Stimulated activated naive CD4-positive, alpha-beta T cell (primary cell): Measurements from ENCODE around the gene CUL5.
"Not testable (repeated sequence)": the region's sequence is repeated elsewhere in the genome, so short reads cannot be mapped to it uniquely, and the experiment has no call there.

Source experiments
- DNase-seq, 6 experiments: peaks; one replicate each; lab custom pipeline; 2025; lab: John Stamatoyannopoulos, UW

CUL5 gene

GRCh38 chr11:108115500-108116140 lies 106.9 kb downstream of the CUL5 start:
- no peak for DNase-seq

DNA sequence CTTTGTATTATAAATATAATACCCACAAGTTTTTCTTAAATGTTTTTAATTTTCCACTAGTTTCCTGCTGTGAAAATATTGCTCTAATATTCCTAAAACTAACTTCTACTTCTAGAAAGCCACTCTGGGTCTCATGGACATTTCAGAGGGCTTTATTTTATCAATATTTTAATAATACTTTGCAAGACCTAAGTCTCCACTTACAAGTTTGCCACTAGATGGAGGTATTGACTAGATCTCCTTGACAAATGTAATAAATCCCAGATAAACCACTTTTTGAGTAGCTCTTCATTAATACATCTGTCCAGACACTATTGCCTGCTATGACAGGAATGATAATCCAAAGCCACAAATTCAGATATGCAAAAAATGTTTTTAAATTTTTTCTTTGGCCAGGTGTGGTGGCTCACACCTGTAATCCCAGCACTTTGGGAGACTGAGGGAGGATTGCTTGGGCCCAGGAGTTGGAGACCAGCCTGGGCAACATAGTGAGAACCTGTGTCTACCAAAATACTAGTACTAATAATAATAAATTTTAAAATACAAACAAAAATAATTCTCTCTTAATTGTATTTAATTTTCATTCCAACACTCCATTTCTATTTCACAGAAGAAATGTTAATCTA lies 109.2 kb downstream of the CUL5 start:
- peak in 2 of 6 experiments; percentile 14 to 19 for DNase-seq

DNA sequence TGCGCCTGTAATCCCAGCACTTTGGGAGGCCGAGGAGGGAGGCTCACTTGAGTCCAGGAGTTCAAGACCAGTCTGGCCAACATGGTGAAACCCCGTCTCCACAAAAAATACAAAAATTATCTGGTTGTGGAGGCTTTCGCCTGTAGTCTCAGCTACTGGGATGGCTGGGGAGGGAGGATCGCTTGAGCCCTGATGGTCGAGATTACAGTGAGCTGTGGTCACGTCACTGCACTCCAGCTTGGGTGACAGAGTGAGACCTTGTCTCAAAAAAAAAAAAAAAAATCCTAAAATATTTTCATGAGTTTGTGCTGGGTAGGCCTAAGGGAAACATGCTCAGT lies 112.2 kb downstream of the CUL5 start:
- DNase-seq = not testable (repeated sequence)

DNA sequence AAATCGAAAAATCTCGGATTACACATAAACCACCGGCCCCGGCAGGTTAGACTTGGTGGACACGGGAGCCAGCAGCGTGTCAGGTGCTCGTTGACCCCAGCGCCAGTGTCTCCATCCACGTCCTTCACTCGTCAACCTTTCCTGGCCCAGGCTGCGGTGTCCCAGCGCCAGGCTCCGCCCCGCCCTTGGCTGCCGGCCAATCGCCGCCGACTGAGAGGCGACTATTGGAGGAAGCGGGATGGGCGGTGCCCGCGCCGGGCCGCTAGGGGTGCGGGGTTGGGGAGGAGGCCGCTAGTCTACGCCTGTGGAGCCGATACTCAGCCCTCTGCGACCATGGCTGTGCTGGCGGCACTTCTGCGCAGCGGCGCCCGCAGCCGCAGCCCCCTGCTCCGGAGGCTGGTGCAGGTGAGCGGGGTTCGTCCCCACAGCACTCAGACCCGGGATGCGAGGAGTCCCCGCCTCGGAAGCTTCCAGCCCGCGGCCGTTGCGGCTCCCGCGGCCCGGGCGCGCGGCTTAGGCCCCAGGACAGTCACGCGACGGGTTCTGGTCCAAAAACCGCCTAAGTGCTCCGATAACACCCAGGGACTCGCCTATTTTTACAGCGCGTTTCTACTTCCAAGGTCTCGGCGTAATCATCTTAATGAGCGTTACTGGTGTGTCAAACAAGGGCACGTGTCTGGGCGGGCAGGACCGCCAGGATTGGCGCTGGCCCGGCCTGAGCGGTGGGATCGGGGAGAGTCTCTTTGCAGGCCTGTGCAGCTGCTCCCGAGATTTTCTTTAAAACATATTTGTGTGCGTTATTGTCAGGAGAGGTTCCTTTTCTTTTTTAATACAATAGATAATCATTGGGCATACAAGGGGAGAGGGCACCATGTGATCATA lies 112.8 kb downstream of the CUL5 start, which contains the start of gene ACAT1:
Gene ACAT1 (plus strand): TSS at position 294 of the 882 bp plus-strand sequence. CDS start 40 bp downstream, at position 334.
- peak; percentile 88 to 95 (median 92) for DNase-seq

DNA sequence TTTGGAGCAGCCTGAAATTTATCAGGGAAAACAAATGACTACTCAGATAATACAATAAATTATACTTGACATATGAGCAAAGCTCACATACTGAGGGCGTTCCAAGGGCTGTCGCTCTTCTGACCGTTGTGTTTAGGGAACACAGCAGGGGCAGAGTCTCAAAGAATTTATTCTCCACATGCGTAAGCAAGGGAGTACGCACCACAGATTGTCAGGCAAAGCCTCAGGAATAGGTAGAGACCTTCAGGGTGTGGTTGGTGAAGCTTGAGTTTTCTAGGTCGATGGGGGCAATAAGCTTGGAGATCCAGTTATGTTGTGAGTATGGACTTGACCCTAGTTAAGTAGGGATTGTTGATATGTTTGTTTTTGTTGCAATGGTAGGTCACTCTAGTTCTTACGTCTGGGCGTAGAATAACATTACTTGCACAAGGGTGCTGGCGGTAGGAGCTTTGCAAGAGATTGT lies 113.5 kb downstream of the CUL5 start:
- no peak for DNase-seq

DNA sequence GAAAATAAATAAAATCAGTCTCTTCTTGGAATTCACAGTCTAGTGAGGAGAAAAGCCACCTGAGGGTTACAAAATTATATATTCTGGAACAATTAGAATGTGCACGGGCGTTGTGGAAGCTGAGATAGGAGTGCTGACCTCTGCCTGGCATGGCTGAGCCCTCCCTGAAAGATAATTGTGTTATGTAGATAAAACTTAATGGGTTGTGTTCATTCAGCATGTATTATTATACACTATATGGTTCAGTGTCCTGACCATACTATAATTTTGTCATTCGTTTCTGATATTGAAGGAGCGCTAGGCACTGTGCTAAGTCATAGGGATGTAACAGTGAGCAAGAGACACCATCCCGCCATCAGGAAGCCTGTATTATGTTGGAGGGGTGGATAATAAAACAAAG lies 116.4 kb downstream of the CUL5 start:
- DNase-seq = no peak

DNA sequence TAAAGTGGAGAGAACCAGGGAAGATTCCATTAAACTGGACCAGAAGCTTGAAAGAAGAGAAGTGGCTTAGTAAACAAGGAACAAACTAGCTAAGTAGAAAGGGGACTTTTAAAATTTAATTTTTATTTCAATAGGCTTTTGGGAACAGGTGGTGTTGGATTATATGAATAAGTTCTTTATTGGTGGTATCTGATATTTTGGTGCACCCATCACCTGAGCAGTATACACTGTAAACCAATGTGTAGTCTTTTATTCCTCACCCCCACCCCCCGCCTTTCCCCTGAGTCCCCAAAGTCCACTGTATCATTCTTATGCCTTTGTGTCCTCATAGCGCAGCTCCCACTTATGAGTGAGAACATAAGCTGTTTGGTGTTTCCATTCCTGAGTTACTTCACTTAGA lies 120.1 kb downstream of the CUL5 start:
- DNase-seq = no peak

- DNase-seq = no peak
These were observed 123.3 kb downstream of the CUL5 start for GRCh38 chr11:108131993-108132392.

DNA sequence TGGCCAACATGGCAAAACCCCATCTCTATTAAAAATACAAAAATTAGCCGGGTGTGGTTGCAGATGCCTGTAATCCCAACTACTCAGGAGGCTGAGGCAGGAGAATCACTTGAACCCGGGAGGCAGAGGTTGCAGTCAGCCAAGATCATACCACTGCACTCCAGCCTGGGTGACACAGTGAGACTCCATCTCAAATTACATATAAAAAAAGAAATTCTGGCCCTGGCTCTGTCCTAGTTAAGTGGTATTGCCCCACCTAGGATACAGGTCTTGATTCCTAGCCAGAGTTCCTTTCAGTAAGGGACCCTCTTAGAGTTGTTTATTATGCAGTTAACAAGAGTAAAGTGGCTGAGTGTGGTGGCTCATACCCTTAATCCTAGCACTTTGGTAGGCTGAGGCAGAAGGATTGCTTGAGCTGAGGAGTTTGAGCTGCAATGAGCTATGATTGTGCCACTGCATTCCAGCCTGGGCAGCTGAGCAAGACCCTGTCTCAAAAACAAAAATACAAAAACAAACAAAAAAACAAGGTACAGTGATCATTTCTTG lies 124.4 kb downstream of the CUL5 start:
- DNase-seq = not testable (repeated sequence)

- peak in 1 of 6 experiments; percentile 38 for DNase-seq
These were observed 127.3 kb downstream of the CUL5 start for GRCh38 chr11:108135845-108136544.

DNA sequence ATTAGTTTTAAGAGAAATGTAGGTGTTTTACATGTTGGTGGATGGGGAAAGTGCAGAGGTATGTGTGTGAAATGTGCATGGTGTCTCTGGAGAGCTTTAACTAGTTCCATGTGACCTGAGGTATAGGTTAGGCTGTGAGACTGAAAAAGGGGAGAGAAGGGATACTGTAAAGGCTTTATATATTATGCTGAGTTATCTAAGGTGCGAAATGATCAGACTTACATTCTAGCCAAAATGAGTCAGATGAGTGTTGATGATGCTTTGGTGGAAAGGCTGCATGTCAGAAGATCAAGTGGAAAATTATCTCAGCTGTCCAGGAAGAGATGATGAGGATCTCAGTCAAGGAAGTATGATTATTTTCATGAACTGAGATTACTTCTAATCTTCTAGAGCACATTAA lies 128.5 kb downstream of the CUL5 start:
- no peak for DNase-seq

- DNase-seq = no peak
These were observed 133.6 kb downstream of the CUL5 start for GRCh38 chr11:108142304-108142703.

- DNase-seq = no peak
These were observed 135.9 kb downstream of the CUL5 start for GRCh38 chr11:108144615-108145014.

GRCh38 chr11:108147150-108147549 lies 138.5 kb downstream of the CUL5 start:
- no peak for DNase-seq

DNA sequence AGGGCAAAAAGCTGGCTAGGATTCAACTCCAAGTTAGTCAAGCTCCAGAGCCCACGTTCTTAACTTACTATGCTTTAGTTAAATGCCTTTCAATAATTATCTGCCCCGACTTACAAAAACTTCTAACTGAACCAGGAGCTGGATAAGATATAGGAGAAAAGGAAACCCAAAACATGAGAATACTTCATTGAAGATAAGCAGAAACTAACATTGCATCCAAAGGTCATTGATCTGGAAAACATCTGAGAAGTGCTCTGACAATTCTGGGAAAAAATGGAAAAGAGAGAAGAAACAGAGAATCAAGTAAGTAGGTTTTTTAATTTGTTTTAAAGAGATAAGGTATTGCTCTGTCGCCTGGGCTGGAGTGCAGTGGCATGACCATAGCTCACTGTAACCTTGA lies 139.9 kb downstream of the CUL5 start:
- no peak for DNase-seq

GRCh38 chr11:108154591-108154990 lies 145.9 kb downstream of the CUL5 start:
- DNase-seq = no peak
